HS-27A (cell line): ENCODE results near the gene RNLS.

Source experiments
- DNase-seq: peaks from one replicate; pipeline ENCODE4 v3.0.0-alpha.2; 2012; ENCODE audit warnings: low read depth, missing footprints

RNLS gene

DNA sequence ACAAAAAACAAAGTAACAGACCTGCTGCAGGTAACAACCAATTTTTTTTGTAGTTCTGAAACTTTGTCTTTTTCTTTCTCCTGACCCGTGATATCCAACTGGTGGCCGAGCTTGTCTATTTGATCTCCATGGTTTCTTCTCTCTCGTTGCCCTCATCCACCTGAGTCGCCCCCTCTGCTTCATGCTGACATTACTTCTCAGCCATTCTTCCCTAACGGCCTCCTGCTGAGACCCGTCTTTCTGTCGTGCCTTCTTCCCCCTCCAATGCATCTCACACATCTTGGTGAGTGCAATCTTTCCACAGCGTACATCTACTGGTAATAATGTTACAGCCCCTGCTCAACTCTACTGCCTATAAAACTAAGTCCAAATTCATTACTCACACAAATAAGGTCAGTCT lies 352.9 kb downstream of the RNLS start:
- DNase-seq = no peak

- DNase-seq = no peak
These were observed 355.0 kb downstream of the RNLS start for GRCh38 chr10:88228130-88228529.

- no peak for DNase-seq
These were observed 355.6 kb downstream of the RNLS start for GRCh38 chr10:88227342-88228018.

- DNase-seq = no peak
These were observed 356.2 kb downstream of the RNLS start for GRCh38 chr10:88226891-88227290.

DNA sequence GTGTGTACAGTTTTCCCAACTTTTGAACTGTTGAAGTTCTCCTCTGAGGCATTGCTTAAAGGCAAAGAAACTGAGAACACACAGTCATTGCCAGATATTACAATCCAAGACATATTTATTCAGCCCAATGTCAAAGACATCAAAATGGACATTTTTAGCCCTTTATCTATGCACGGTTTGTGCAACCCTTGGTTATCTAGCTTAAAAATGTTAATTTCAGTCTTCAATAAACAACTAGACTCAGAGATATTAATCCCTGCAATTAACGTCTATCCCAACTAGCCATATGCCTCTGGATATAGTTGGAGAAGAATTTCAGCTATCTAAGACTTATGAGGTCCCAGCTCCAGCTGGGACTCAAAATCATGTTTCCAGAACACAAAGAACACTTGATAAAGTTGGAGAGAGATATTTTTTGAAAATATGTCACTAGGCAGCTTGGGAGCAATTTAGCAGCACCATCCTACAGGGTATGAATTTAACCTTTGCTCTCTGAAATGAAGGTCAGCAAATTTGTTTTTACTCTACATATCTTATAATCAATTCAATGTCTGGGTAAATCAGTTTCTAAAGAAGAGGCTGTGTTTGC lies 357.0 kb downstream of the RNLS start:
- no peak for DNase-seq
